B cell (primary cell): ENCODE measurements around the gene HILPDA. TPM values are rescaled to one million over a fixed set of nuclear protein-coding genes. Genes with fewer than 3 reads are reported as not detected.

Source experiments
- ATAC-seq: fragments of 200-7000 bp; cut with Tn5 transposase; one replicate; pipeline ENCODE4 v1.10.0; 2021; ENCODE audit warnings: low read depth, mild to moderate bottlenecking, moderate number of reproducible peaks, moderate library complexity
- CTCF ChIA-PET: fragments of 350-600 bp; sonication (Branson Sonifier 250); formaldehyde crosslinking; loops from one replicate; lab custom pipeline; 2021; ENCODE audit warnings: antibody characterized with exemption, inconsistent platforms; lab: Charles Lee
- POLR2A ChIA-PET: fragments of 350-600 bp; sonication (Branson Sonifier 250); formaldehyde crosslinking; loops from one replicate; lab custom pipeline; 2021; ENCODE audit warnings: antibody characterized with exemption; lab: Charles Lee
- DNase-seq: peaks from one replicate; pipeline ENCODE4 v3.0.0; 2013
- H2AFZ ChIP-seq: 2 replicates; pipeline ENCODE4 v1.6.1; 2012; ENCODE audit warnings: mild to moderate bottlenecking, low read depth, low read length; ENCODE audit not compliant: insufficient read depth, poor library complexity, severe bottlenecking
- H3K27ac ChIP-seq, 2 donors: 1 replicate in 1 of 2; 2 replicates in 1 of 2; pipeline ENCODE4 v1.5.1; 2012 to 2013; ENCODE audit warnings: low read length in 2 of 2, mild to moderate bottlenecking in 2 of 2, moderate library complexity in 1 of 2
- H3K27me3 ChIP-seq, 4 experiments: fragments of 200-600 bp in 1 of 4; sonication (generic) in 1 of 4; replicated peaks in 1 of 4; 1 replicate in 2 of 4; 2 replicates in 2 of 4; pipeline versions ENCODE4 v1.6.1 to v1.7.0; 2013 to 2016; ENCODE audit warnings: low read length in 3 of 4, mild to moderate bottlenecking in 2 of 4, mixed read lengths in 1 of 4, moderate library complexity in 1 of 4; ENCODE audit not compliant: insufficient read depth in 4 of 4, control insufficient read depth in 3 of 4; ENCODE audit errors: control extremely low read depth in 1 of 4
- H3K36me3 ChIP-seq, 2 experiments: replicated peaks in 1 of 2; 1 replicate in 1 of 2; 2 replicates in 1 of 2; pipeline versions ENCODE4 v1.6.1 to v1.7.1; 2013; ENCODE audit warnings: low read length in 1 of 2; ENCODE audit not compliant: insufficient read depth in 2 of 2, control insufficient read depth in 1 of 2; ENCODE audit errors: control extremely low read depth in 1 of 2, extremely low read depth in 1 of 2
- H3K4me1 ChIP-seq, 2 donors: fragments of 200-600 bp in 1 of 2; sonication (generic) in 1 of 2; 1 replicate in 1 of 2; 2 replicates in 1 of 2; pipeline versions ENCODE4 v1.5.1 to v1.6.1; 2013 to 2017; ENCODE audit warnings: low read length in 2 of 2; ENCODE audit not compliant: control insufficient read depth in 2 of 2, insufficient read depth in 2 of 2
- H3K4me2 ChIP-seq: replicated peaks from 2 replicates; pipeline ENCODE3; 2012; ENCODE audit warnings: mild to moderate bottlenecking, low read depth, low read length; ENCODE audit not compliant: poor library complexity, severe bottlenecking
- H3K4me3 ChIP-seq, 5 experiments: fragments of 200-600 bp in 1 of 5; sonication (generic) in 1 of 5; 1 replicate in 3 of 5; 2 replicates in 2 of 5; pipeline versions ENCODE4 v1.5.1 to v1.7.0; 2011 to 2016; ENCODE audit warnings: low read length in 4 of 5, mild to moderate bottlenecking in 4 of 5, low read depth in 2 of 5, control low read depth in 1 of 5, moderate library complexity in 1 of 5; ENCODE audit not compliant: insufficient read depth in 1 of 5; ENCODE audit errors: control extremely low read depth in 1 of 5, extremely low read depth in 1 of 5
- H3K79me2 ChIP-seq: fragments of 200-600 bp; sonication (generic); one replicate; pipeline ENCODE4 v1.6.0; 2016; ENCODE audit warnings: low read length; ENCODE audit not compliant: control insufficient read depth, insufficient read depth
- H3K9ac ChIP-seq: fragments of 200-600 bp; sonication (generic); 2 replicates; pipeline ENCODE4 v1.6.1; 2017; ENCODE audit warnings: mild to moderate bottlenecking, low read length, moderate library complexity
- H3K9me3 ChIP-seq, 3 donors: one replicate each; pipeline versions ENCODE4 v1.6.1 to v1.7.1; 2013; ENCODE audit warnings: low read length in 2 of 3; ENCODE audit not compliant: control insufficient read depth in 2 of 3, insufficient read depth in 1 of 3; ENCODE audit errors: control extremely low read depth in 1 of 3
- H4K20me1 ChIP-seq: 2 replicates; pipeline ENCODE4 v1.6.0; 2012; ENCODE audit warnings: mild to moderate bottlenecking, low read length; ENCODE audit not compliant: insufficient read depth, control insufficient read depth, poor library complexity, severe bottlenecking
- H3K27ac Mint-ChIP-seq: one replicate; pipeline ENCODE4 v1.8.0; 2021; ENCODE audit warnings: mixed read lengths
- H3K27me3 Mint-ChIP-seq: one replicate; pipeline ENCODE4 v1.8.0; 2021; ENCODE audit warnings: mixed read lengths
- H3K4me1 Mint-ChIP-seq: one replicate; pipeline ENCODE4 v1.8.0; 2021; ENCODE audit warnings: mixed read lengths
- H3K4me3 Mint-ChIP-seq: one replicate; pipeline ENCODE4 v1.8.0; 2021; ENCODE audit warnings: mixed read lengths
- H3K9me3 Mint-ChIP-seq: one replicate; pipeline ENCODE4 v1.8.0; 2022; ENCODE audit warnings: mixed read lengths; ENCODE audit not compliant: insufficient read depth
- EZH2 ChIP-seq: IDR thresholded peaks from 2 replicates; pipeline ENCODE4 v1.6.1; 2012; ENCODE audit warnings: borderline replicate concordance, low read depth, mild to moderate bottlenecking, moderate library complexity, low read length; ENCODE audit not compliant: insufficient read depth, poor library complexity, severe bottlenecking
- WGBS: methylation state at CpG from one replicate; pipeline ENCODE4 v1.1.5; 2013; ENCODE audit warnings: missing lambda C conversion rate; ENCODE audit not compliant: insufficient coverage; 5-methylcytosine and 5-hydroxymethylcytosine counted together
- intact Hi-C: fragments of 100-400 bp; cut with micrococcal nuclease; formaldehyde crosslinking; loops from one replicate; pipeline ENCODE4 v1.10.0; 2022
- polyA plus RNA-seq: library from polyadenylated mRNA; depleted of rRNA; stranded (reverse); fragments of >200 nt; gene quantifications from 2 replicates; pipeline ENCODE4 v1.2.3, GENCODE V29; 2012
- total RNA-seq, 2 donors: library from RNA; stranded (reverse); fragments of 120-200 nt in 1 of 2; gene quantifications; 1 replicate in 1 of 2; 2 replicates in 1 of 2; pipeline versions ENCODE4 v1.2.3 to v1.2.4, GENCODE V29; 2013 to 2022
- TF ChIP-seq, protein P1 (sequence below): fragments of 200-600 bp; IDR thresholded peaks from one replicate; pipeline ENCODE4 v1.8.0; 2022; ENCODE audit warnings: antibody characterized with exemption, mild to moderate bottlenecking

Gene HILPDA
- total and polyA plus RNA-seq, 2 donors (not counting 1 experiment from before 2014, with no cell fraction given) = 6.5 to 10.1 TPM

DNA sequence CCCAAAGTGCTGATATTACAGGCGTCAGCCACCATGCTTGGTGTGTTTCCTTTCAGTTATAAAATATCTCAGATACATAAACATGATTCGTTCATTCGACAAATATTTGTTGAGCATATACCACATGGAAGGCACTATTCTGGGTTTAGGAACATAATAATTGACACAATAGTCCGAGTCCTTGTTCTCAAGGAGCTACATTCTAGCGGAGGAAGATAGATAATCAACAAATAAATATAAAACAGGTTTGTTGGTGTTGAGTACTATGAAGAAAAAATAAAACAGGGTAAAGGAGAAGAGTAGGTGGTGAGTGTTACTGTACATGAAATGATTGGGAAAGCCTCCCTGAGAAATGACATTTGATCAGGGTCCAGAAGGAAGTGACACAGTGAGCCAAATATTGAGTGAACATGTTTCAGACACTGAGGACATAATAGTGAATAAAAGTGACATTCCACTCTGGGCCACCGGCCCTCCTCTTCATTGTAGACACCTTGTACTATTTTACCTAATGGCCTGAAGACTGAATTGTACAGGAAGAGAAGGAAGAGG, 6.9 kb upstream of the HILPDA start:
- H3K4me2 ChIP-seq = no peak overlapping the region
- H3K36me3 ChIP-seq = no peaks in the 10 kb centered on the region
- TF ChIP-seq, protein P1, sequence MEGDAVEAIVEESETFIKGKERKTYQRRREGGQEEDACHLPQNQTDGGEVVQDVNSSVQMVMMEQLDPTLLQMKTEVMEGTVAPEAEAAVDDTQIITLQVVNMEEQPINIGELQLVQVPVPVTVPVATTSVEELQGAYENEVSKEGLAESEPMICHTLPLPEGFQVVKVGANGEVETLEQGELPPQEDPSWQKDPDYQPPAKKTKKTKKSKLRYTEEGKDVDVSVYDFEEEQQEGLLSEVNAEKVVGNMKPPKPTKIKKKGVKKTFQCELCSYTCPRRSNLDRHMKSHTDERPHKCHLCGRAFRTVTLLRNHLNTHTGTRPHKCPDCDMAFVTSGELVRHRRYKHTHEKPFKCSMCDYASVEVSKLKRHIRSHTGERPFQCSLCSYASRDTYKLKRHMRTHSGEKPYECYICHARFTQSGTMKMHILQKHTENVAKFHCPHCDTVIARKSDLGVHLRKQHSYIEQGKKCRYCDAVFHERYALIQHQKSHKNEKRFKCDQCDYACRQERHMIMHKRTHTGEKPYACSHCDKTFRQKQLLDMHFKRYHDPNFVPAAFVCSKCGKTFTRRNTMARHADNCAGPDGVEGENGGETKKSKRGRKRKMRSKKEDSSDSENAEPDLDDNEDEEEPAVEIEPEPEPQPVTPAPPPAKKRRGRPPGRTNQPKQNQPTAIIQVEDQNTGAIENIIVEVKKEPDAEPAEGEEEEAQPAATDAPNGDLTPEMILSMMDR = no peak
- TF ChIP-seq EZH2 = no peak
- no peak overlapping the region for H3K4me3 ChIP-seq
- no peak overlapping the region for H2AFZ ChIP-seq
- H3K4me1 ChIP-seq = peaks cover 3 to 9% of the 10 kb centered on the region in 2 donors
- WGBS = no CpG with 5 or more reads among the region's 6 CpGs
- no peaks in the 10 kb centered on the region for H3K27me3 ChIP-seq
- DNase-seq (no peak), ATAC-seq (no peak)
- no peak overlapping the region for H3K27ac ChIP-seq
- intact Hi-C loops = no loop called here
- no peaks in the 10 kb centered on the region for H3K9me3 ChIP-seq
- no peaks in the 10 kb centered on the region for H4K20me1 ChIP-seq
- CTCF ChIA-PET = interaction anchor here (1.0 to 2.7 kb wide), 4 partner anchors 11 to 24 kb away, joined by 3 to 16 read pairs (median 5); no protein-coding TSS in a partner anchor
- Mint-ChIP-seq H3K9me3 (no peaks in the 10 kb centered on the region), H3K4me1 (peaks cover 8% of the 10 kb centered on the region), H3K27ac (no peak overlapping the region), H3K4me3 (no peak overlapping the region), H3K27me3 (no peaks in the 10 kb centered on the region)
- no peak overlapping the region for H3K9ac ChIP-seq
- H3K79me2 ChIP-seq = no peaks in the 10 kb centered on the region
- POLR2A ChIA-PET = no interaction called here

GRCh38 chr7:128450409-128450808, 5.3 kb upstream of the HILPDA start:
- H3K9me3 ChIP-seq = no peaks in the 10 kb centered on the region
- POLR2A ChIA-PET = no interaction called here
- no peak overlapping the region for H2AFZ ChIP-seq
- no peaks in the 10 kb centered on the region for H3K79me2 ChIP-seq
- Mint-ChIP-seq H3K27ac (peak overlapping the region; percentile 53), H3K4me3 (no peak overlapping the region), H3K27me3 (no peaks in the 10 kb centered on the region), H3K9me3 (no peaks in the 10 kb centered on the region), H3K4me1 (peaks cover 4% of the 10 kb centered on the region)
- no peaks in the 10 kb centered on the region for H3K36me3 ChIP-seq
- WGBS = 30% methylated on average over 2 of the region's 4 CpGs
- H3K27me3 ChIP-seq = no peaks in the 10 kb centered on the region
- TF ChIP-seq, protein P1 = no peak
- no peak for TF ChIP-seq EZH2
- no peaks in the 10 kb centered on the region for H4K20me1 ChIP-seq
- CTCF ChIA-PET = interaction anchor here (1.4 kb wide), 1 partner anchor 9 kb away, joined by 3 read pairs; no protein-coding TSS in a partner anchor
- intact Hi-C loops = loop anchor here (10.0 kb wide), 1 partner anchor 284 kb away; the partner anchor contains the start of gene CALU
- no peak overlapping the region for H3K9ac ChIP-seq
- DNase-seq (no peak), ATAC-seq (no peak)
- H3K27ac ChIP-seq = no peak overlapping the region
- H3K4me2 ChIP-seq = no peak overlapping the region
- H3K4me1 ChIP-seq = peaks cover 6 to 7% of the 10 kb centered on the region in 2 donors
- no peak overlapping the region for H3K4me3 ChIP-seq
